HEK293 (cell line): Measurements from ENCODE around the gene PRKCQ.

ENCODE experiments used
- GLI4 ChIP-seq: fragments of 450-650 bp; formaldehyde crosslinking; IDR thresholded peaks from 2 replicates; pipeline ENCODE4 v1.5.1; 2016; ENCODE audit warnings: missing biosample characterization, missing genetic modification characterization
- GLIS2 ChIP-seq: fragments of 450-650 bp; formaldehyde crosslinking; IDR thresholded peaks from 2 replicates; pipeline ENCODE4 v1.5.1; 2016; ENCODE audit warnings: missing biosample characterization, missing genetic modification characterization
- ZBTB1 ChIP-seq: fragments of 450-650 bp; formaldehyde crosslinking; IDR thresholded peaks from 2 replicates; pipeline ENCODE4 v1.5.1; 2016; ENCODE audit warnings: missing biosample characterization, missing genetic modification characterization
- ZNF324 ChIP-seq: fragments of 450-650 bp; formaldehyde crosslinking; IDR thresholded peaks from 2 replicates; pipeline ENCODE4 v1.5.1; 2016; ENCODE audit warnings: missing biosample characterization, missing genetic modification characterization
- TF ChIP-seq, protein P1 (sequence below): fragments of 450-650 bp; formaldehyde crosslinking; IDR thresholded peaks from 2 replicates; pipeline ENCODE4 v1.5.1; 2017; ENCODE audit warnings: missing biosample characterization, missing genetic modification characterization
- TF ChIP-seq, protein P2 (sequence below): fragments of 450-650 bp; formaldehyde crosslinking; conservative IDR thresholded peaks from 2 replicates; pipeline ENCODE4 v1.5.1; 2016; ENCODE audit warnings: low read depth, missing biosample characterization, missing genetic modification characterization
- TF ChIP-seq, protein P3 (sequence below): fragments of 450-650 bp; formaldehyde crosslinking; IDR thresholded peaks from 2 replicates; pipeline ENCODE4 v1.5.1; 2016; ENCODE audit warnings: missing biosample characterization, missing genetic modification characterization
- TF ChIP-seq, protein P4 (sequence below): fragments of 450-650 bp; formaldehyde crosslinking; IDR thresholded peaks from 2 replicates; pipeline ENCODE4 v1.5.1; 2017; ENCODE audit warnings: missing biosample characterization, missing genetic modification characterization
- TF ChIP-seq, protein P5 (sequence below): fragments of 450-650 bp; formaldehyde crosslinking; IDR thresholded peaks from 2 replicates; pipeline ENCODE4 v1.5.1; 2016; ENCODE audit warnings: missing biosample characterization, missing genetic modification characterization

DNA sequence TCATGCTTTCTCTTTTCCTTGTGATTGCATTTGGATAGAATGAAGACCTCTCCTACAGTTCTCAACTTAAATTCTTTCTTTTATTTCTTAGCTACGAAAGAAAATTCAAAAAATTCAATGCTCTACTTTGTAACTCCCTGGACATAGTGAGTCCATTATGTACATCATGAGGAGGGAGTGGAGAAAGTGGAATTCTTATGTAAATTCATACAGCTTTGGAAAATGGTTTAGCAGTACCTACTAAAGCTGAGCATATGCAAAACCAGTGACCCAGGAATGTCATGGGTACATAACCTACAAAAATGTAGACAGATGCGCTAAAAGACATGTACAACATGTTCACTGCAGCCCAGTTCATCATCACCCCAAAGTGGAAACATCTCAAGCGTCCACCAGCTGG is 8.8 kb upstream of the PRKCQ start:
- TF ChIP-seq ZNF324 (tag by site-specific recombination) (no peak), ZBTB1 (no peak), GLI4 (tag by site-specific recombination) (no peak), GLIS2 (tag by site-specific recombination) (no peak)
- TF ChIP-seq, protein P1, sequence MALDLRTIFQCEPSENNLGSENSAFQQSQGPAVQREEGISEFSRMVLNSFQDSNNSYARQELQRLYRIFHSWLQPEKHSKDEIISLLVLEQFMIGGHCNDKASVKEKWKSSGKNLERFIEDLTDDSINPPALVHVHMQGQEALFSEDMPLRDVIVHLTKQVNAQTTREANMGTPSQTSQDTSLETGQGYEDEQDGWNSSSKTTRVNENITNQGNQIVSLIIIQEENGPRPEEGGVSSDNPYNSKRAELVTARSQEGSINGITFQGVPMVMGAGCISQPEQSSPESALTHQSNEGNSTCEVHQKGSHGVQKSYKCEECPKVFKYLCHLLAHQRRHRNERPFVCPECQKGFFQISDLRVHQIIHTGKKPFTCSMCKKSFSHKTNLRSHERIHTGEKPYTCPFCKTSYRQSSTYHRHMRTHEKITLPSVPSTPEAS (tag by site-specific recombination): no peak
- TF ChIP-seq, protein P2, sequence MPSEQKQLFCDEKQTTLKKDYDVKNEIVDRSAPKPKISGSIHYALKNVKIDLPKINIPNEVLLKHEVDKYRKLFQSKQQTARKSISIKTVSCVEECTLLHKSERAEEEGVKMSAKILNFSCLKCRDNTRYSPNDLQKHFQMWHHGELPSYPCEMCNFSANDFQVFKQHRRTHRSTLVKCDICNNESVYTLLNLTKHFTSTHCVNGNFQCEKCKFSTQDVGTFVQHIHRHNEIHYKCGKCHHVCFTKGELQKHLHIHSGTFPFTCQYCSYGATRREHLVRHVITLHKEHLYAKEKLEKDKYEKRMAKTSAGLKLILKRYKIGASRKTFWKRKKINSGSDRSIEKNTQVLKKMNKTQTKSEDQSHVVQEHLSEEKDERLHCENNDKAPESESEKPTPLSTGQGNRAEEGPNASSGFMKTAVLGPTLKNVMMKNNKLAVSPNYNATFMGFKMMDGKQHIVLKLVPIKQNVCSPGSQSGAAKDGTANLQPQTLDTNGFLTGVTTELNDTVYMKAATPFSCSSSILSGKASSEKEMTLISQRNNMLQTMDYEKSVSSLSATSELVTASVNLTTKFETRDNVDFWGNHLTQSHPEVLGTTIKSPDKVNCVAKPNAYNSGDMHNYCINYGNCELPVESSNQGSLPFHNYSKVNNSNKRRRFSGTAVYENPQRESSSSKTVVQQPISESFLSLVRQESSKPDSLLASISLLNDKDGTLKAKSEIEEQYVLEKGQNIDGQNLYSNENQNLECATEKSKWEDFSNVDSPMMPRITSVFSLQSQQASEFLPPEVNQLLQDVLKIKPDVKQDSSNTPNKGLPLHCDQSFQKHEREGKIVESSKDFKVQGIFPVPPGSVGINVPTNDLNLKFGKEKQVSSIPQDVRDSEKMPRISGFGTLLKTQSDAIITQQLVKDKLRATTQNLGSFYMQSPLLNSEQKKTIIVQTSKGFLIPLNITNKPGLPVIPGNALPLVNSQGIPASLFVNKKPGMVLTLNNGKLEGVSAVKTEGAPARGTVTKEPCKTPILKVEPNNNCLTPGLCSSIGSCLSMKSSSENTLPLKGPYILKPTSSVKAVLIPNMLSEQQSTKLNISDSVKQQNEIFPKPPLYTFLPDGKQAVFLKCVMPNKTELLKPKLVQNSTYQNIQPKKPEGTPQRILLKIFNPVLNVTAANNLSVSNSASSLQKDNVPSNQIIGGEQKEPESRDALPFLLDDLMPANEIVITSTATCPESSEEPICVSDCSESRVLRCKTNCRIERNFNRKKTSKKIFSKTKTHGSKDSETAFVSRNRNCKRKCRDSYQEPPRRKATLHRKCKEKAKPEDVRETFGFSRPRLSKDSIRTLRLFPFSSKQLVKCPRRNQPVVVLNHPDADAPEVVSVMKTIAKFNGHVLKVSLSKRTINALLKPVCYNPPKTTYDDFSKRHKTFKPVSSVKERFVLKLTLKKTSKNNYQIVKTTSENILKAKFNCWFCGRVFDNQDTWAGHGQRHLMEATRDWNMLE: no peak
- TF ChIP-seq, protein P3, sequence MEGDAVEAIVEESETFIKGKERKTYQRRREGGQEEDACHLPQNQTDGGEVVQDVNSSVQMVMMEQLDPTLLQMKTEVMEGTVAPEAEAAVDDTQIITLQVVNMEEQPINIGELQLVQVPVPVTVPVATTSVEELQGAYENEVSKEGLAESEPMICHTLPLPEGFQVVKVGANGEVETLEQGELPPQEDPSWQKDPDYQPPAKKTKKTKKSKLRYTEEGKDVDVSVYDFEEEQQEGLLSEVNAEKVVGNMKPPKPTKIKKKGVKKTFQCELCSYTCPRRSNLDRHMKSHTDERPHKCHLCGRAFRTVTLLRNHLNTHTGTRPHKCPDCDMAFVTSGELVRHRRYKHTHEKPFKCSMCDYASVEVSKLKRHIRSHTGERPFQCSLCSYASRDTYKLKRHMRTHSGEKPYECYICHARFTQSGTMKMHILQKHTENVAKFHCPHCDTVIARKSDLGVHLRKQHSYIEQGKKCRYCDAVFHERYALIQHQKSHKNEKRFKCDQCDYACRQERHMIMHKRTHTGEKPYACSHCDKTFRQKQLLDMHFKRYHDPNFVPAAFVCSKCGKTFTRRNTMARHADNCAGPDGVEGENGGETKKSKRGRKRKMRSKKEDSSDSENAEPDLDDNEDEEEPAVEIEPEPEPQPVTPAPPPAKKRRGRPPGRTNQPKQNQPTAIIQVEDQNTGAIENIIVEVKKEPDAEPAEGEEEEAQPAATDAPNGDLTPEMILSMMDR (tag by site-specific recombination): no peak
- TF ChIP-seq, protein P4, sequence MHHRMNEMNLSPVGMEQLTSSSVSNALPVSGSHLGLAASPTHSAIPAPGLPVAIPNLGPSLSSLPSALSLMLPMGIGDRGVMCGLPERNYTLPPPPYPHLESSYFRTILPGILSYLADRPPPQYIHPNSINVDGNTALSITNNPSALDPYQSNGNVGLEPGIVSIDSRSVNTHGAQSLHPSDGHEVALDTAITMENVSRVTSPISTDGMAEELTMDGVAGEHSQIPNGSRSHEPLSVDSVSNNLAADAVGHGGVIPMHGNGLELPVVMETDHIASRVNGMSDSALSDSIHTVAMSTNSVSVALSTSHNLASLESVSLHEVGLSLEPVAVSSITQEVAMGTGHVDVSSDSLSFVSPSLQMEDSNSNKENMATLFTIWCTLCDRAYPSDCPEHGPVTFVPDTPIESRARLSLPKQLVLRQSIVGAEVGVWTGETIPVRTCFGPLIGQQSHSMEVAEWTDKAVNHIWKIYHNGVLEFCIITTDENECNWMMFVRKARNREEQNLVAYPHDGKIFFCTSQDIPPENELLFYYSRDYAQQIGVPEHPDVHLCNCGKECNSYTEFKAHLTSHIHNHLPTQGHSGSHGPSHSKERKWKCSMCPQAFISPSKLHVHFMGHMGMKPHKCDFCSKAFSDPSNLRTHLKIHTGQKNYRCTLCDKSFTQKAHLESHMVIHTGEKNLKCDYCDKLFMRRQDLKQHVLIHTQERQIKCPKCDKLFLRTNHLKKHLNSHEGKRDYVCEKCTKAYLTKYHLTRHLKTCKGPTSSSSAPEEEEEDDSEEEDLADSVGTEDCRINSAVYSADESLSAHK: no peak
- TF ChIP-seq, protein P5, sequence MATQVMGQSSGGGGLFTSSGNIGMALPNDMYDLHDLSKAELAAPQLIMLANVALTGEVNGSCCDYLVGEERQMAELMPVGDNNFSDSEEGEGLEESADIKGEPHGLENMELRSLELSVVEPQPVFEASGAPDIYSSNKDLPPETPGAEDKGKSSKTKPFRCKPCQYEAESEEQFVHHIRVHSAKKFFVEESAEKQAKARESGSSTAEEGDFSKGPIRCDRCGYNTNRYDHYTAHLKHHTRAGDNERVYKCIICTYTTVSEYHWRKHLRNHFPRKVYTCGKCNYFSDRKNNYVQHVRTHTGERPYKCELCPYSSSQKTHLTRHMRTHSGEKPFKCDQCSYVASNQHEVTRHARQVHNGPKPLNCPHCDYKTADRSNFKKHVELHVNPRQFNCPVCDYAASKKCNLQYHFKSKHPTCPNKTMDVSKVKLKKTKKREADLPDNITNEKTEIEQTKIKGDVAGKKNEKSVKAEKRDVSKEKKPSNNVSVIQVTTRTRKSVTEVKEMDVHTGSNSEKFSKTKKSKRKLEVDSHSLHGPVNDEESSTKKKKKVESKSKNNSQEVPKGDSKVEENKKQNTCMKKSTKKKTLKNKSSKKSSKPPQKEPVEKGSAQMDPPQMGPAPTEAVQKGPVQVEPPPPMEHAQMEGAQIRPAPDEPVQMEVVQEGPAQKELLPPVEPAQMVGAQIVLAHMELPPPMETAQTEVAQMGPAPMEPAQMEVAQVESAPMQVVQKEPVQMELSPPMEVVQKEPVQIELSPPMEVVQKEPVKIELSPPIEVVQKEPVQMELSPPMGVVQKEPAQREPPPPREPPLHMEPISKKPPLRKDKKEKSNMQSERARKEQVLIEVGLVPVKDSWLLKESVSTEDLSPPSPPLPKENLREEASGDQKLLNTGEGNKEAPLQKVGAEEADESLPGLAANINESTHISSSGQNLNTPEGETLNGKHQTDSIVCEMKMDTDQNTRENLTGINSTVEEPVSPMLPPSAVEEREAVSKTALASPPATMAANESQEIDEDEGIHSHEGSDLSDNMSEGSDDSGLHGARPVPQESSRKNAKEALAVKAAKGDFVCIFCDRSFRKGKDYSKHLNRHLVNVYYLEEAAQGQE: no peak
